OCI-LY1 (cell line): ENCODE results near the gene DIAPH2.

Source experiments
- H2AFZ ChIP-seq: fragments of 200-600 bp; sonication (generic), shearing (Covaris generic); 2 replicates; pipeline ENCODE4 v1.6.0; 2014; ENCODE audit warnings: antibody characterized with exemption, mild to moderate bottlenecking, low read length
- H3F3A ChIP-seq: fragments of 200-600 bp; sonication (generic), shearing (Covaris generic); 2 replicates; pipeline ENCODE4 v1.6.0; 2014; ENCODE audit warnings: mild to moderate bottlenecking, antibody characterized with exemption, low read length, moderate library complexity; ENCODE audit not compliant: insufficient read depth
- H3K27ac ChIP-seq: fragments of 200-600 bp; sonication (generic); 2 replicates; pipeline ENCODE4 v1.5.1; 2014; ENCODE audit warnings: low read length, mixed run types, mild to moderate bottlenecking, low read depth; ENCODE audit not compliant: poor library complexity, severe bottlenecking
- H3K27me3 ChIP-seq: fragments of 200-600 bp; sonication (generic); 2 replicates; pipeline ENCODE4 v1.6.0; 2014; ENCODE audit warnings: antibody characterized with exemption, mild to moderate bottlenecking, low read length, moderate library complexity; ENCODE audit not compliant: insufficient read depth
- H3K36me3 ChIP-seq: fragments of 200-600 bp; sonication (generic); 2 replicates; pipeline ENCODE4 v1.6.1; 2014; ENCODE audit warnings: mild to moderate bottlenecking, antibody characterized with exemption, low read length, moderate library complexity, mixed read lengths; ENCODE audit not compliant: insufficient read depth
- H3K4me1 ChIP-seq: fragments of 200-600 bp; sonication (generic); 2 replicates; pipeline ENCODE4 v1.5.1; 2014; ENCODE audit warnings: mild to moderate bottlenecking, low read length, moderate library complexity; ENCODE audit not compliant: insufficient read depth, severe bottlenecking
- H3K4me2 ChIP-seq: fragments of 200-600 bp; sonication (generic), shearing (Covaris generic); 2 replicates; pipeline ENCODE4 v1.6.1; 2014; ENCODE audit warnings: low read length
- H3K4me3 ChIP-seq: fragments of 200-600 bp; sonication (generic); 2 replicates; pipeline ENCODE4 v1.5.1; 2014; ENCODE audit warnings: low read length, low read depth, mild to moderate bottlenecking, mixed read lengths; ENCODE audit not compliant: poor library complexity, severe bottlenecking
- H3K79me2 ChIP-seq: fragments of 200-600 bp; shearing (Covaris generic); 2 replicates; pipeline ENCODE4 v1.6.1; 2016; ENCODE audit warnings: mixed run types, low read length, mixed read lengths; ENCODE audit not compliant: insufficient read depth
- H3K9ac ChIP-seq: fragments of 200-600 bp; sonication (generic), shearing (Covaris generic); 2 replicates; pipeline ENCODE4 v1.6.1; 2014; ENCODE audit warnings: mild to moderate bottlenecking, low read length, mixed read lengths
- H3K9me2 ChIP-seq: fragments of 200-600 bp; sonication (generic), shearing (Covaris generic); 2 replicates; pipeline ENCODE4 v1.6.1; 2014; ENCODE audit warnings: low read depth, mild to moderate bottlenecking, low read length, mixed read lengths
- H3K9me3 ChIP-seq: fragments of 200-600 bp; shearing (Covaris generic); 2 replicates; pipeline ENCODE4 v1.6.1; 2014; ENCODE audit warnings: low read length, mixed read lengths
- H4K20me1 ChIP-seq: fragments of 200-600 bp; sonication (generic), shearing (Covaris generic); 2 replicates; pipeline ENCODE4 v1.6.0; 2016; ENCODE audit warnings: mild to moderate bottlenecking, low read length; ENCODE audit not compliant: insufficient read depth
- EZH2 ChIP-seq: fragments of 200-600 bp; sonication (generic), shearing (Covaris generic); IDR thresholded peaks from 2 replicates; pipeline ENCODE4 v1.8.0; 2017; ENCODE audit warnings: borderline replicate concordance, mixed run types, mild to moderate bottlenecking, antibody characterized with exemption, low read length, moderate library complexity, mixed read lengths
- TF ChIP-seq, protein P1 (sequence below): fragments of 200-600 bp; sonication (generic), shearing (Covaris generic); IDR thresholded peaks from 2 replicates; pipeline ENCODE4 v1.5.1; 2017; ENCODE audit warnings: mild to moderate bottlenecking, antibody characterized with exemption, low read length, moderate library complexity, mixed read lengths

The DIAPH2 gene

DNA sequence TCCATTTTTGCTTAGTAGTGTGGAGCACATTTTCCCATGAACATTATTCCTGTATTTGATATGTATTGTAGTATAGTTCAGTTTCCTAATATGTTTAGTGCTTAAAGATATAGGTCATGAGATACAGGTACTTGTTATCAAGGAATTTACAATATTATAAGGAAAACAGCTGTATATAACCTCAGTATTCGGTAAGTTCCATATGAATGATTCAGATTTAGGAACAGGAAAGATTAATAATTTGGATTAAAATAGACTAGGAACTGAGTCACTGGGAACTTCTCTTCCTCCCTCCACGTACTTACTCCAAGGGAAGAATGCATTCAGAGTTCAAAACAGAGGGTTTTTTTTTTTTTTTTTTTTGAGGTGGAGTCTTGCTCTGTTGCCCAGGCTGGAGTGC, 20.0 kb downstream of the DIAPH2 start:
- Histone ChIP-seq H3K9me2 (no peaks in the 10 kb centered on the region), H3K27me3 (no peaks in the 10 kb centered on the region)

DNA sequence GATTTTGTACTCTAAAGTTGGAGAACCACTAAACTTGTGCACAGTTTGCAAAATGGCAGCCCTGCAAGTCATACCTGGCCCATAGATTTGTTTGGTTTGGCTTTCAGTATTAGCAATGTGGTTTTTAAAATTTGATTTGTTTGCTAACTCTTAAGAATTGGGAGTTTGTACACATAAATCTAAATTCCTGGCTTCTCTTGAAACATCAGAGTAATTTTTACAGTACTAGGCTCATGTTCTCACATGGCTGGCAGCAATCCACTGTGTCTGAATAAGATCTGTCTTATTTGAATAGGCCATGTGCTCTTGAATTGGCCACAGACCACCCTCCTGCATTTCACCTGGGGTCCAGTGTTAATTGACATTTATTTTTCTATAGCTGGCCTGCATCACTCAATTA, 21.3 kb downstream of the DIAPH2 start:
- H3K4me1 ChIP-seq = peaks cover 8% of the 10 kb centered on the region
- no peaks in the 10 kb centered on the region for H3K79me2 ChIP-seq
- no peaks in the 10 kb centered on the region for H3F3A ChIP-seq
- H3K9ac ChIP-seq = no peak overlapping the region
- H3K9me2 ChIP-seq = no peaks in the 10 kb centered on the region
- H2AFZ ChIP-seq = no peak overlapping the region
- no peaks in the 10 kb centered on the region for H3K27me3 ChIP-seq
- H3K4me2 ChIP-seq = no peak overlapping the region
- H4K20me1 ChIP-seq = no peaks in the 10 kb centered on the region
- no peaks in the 10 kb centered on the region for H3K36me3 ChIP-seq
- H3K27ac ChIP-seq = no peak overlapping the region
- no peaks in the 10 kb centered on the region for H3K9me3 ChIP-seq
- H3K4me3 ChIP-seq = no peak overlapping the region
- TF ChIP-seq EZH2 = no peak
- TF ChIP-seq, protein P1, sequence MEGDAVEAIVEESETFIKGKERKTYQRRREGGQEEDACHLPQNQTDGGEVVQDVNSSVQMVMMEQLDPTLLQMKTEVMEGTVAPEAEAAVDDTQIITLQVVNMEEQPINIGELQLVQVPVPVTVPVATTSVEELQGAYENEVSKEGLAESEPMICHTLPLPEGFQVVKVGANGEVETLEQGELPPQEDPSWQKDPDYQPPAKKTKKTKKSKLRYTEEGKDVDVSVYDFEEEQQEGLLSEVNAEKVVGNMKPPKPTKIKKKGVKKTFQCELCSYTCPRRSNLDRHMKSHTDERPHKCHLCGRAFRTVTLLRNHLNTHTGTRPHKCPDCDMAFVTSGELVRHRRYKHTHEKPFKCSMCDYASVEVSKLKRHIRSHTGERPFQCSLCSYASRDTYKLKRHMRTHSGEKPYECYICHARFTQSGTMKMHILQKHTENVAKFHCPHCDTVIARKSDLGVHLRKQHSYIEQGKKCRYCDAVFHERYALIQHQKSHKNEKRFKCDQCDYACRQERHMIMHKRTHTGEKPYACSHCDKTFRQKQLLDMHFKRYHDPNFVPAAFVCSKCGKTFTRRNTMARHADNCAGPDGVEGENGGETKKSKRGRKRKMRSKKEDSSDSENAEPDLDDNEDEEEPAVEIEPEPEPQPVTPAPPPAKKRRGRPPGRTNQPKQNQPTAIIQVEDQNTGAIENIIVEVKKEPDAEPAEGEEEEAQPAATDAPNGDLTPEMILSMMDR = no peak

More for the DNA sequence above, 20.0 kb downstream of the DIAPH2 start:
- Histone ChIP-seq H3K36me3 (no peaks in the 10 kb centered on the region), H3K4me1 (peaks cover 8% of the 10 kb centered on the region), H3K4me2 (no peak overlapping the region), H3K9me3 (no peaks in the 10 kb centered on the region), H4K20me1 (no peaks in the 10 kb centered on the region), H3K27ac (no peak overlapping the region), H3K9ac (no peak overlapping the region), H3F3A (no peaks in the 10 kb centered on the region), H3K79me2 (no peaks in the 10 kb centered on the region), H2AFZ (no peak overlapping the region), H3K4me3 (no peak overlapping the region)
- TF ChIP-seq, protein P1 = no peak
- no peak for TF ChIP-seq EZH2

DNA sequence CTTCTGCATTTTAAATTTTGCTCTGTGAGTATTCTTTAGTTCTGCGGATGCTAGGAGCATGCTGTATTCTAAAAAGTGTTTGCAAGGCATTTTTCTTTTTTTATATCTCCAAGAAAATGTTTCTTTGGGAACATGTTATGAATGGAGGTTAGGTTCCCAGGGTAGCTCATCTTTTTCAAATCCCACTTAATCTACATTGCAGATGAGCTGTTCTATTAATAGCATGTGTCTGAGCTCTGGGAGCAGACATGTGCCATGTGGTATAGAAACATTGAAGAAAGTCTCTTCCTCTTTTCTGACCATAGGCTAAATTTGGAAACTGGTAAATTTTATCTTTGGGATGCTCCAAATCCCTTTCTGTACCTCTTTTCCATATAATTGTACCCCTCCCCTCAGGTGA, 23.2 kb downstream of the DIAPH2 start:
- TF ChIP-seq, protein P1 = no peak
- TF ChIP-seq EZH2 = no peak
- H3K4me2 ChIP-seq = no peak overlapping the region

More for the DNA sequence above, 23.2 kb downstream of the DIAPH2 start:
- Histone ChIP-seq H3K9me2 (no peaks in the 10 kb centered on the region), H3K36me3 (no peaks in the 10 kb centered on the region), H2AFZ (no peak overlapping the region), H3K79me2 (no peaks in the 10 kb centered on the region), H3F3A (no peaks in the 10 kb centered on the region), H3K27me3 (no peaks in the 10 kb centered on the region), H3K9ac (no peak overlapping the region), H4K20me1 (no peaks in the 10 kb centered on the region), H3K27ac (no peak overlapping the region), H3K4me1 (peaks cover 8% of the 10 kb centered on the region), H3K4me3 (no peak overlapping the region), H3K9me3 (no peaks in the 10 kb centered on the region)
